WERI-Rb-1 (cell line): ENCODE data around the gene HLA-DQB1.
A peak's percentile ranks its signal among the peaks of the same experiment; 100 is the strongest.

Experiments used
- DNase-seq: peaks from one replicate; pipeline ENCODE4 v3.0.0-alpha.2; 2020
- H3K27ac ChIP-seq: fragments of 250-450 bp; sonication (Bioruptor Pico); 2 replicates; pipeline ENCODE4 v1.5.1; 2020; ENCODE audit warnings: mild to moderate bottlenecking, moderate library complexity
- H3K27me3 ChIP-seq: fragments of 250-450 bp; sonication (Bioruptor Pico); 2 replicates; pipeline ENCODE4 v1.5.1; 2021; ENCODE audit warnings: mild to moderate bottlenecking, low read depth, moderate library complexity; ENCODE audit not compliant: insufficient read depth, severe bottlenecking
- H3K36me3 ChIP-seq: fragments of 250-450 bp; sonication (Bioruptor Pico); 2 replicates; pipeline ENCODE4 v1.5.1; 2020; ENCODE audit warnings: mild to moderate bottlenecking, moderate library complexity
- H3K4me3 ChIP-seq: 2 replicates; pipeline ENCODE4 v1.5.1; 2011; ENCODE audit warnings: low read depth, mild to moderate bottlenecking, control low read depth, low read length
- H3K9me3 ChIP-seq: fragments of 250-450 bp; sonication (Bioruptor Pico); 2 replicates; pipeline ENCODE4 v1.5.1; 2021; ENCODE audit warnings: mild to moderate bottlenecking, moderate library complexity; ENCODE audit not compliant: severe bottlenecking
- CTCF ChIP-seq: IDR thresholded peaks from 2 replicates; pipeline ENCODE4 v1.5.1; 2011; ENCODE audit warnings: low read depth, mild to moderate bottlenecking, control low read depth, inconsistent platforms, low read length

Gene HLA-DQB1

GRCh38 chr6:32665661-32666060 lies 796 bp downstream of the HLA-DQB1 start:
- no peak for DNase-seq
- peaks cover 5% of the 10 kb centered on the region for H3K9me3 ChIP-seq
- no peak for TF ChIP-seq CTCF
- no peaks in the 10 kb centered on the region for H3K36me3 ChIP-seq
- H3K4me3 ChIP-seq = no peak overlapping the region
- no peak overlapping the region for H3K27ac ChIP-seq
- H3K27me3 ChIP-seq = peaks cover 69% of the 10 kb centered on the region

- Histone ChIP-seq H3K4me3 (no peak overlapping the region), H3K36me3 (no peaks in the 10 kb centered on the region), H3K27me3 (peaks cover 71% of the 10 kb centered on the region), H3K9me3 (peaks cover 5% of the 10 kb centered on the region), H3K27ac (no peak overlapping the region)
- peak; percentile 20 for DNase-seq
- TF ChIP-seq CTCF = no peak
These were observed 1.6 kb downstream of the HLA-DQB1 start for GRCh38 chr6:32664827-32665362.

GRCh38 chr6:32664354-32664753 lies 2.1 kb downstream of the HLA-DQB1 start:
- peaks cover 71% of the 10 kb centered on the region for H3K27me3 ChIP-seq
- no peak for TF ChIP-seq CTCF
- no peak for DNase-seq
- peaks cover 5% of the 10 kb centered on the region for H3K9me3 ChIP-seq
- H3K4me3 ChIP-seq = no peak overlapping the region
- H3K27ac ChIP-seq = no peak overlapping the region
- no peaks in the 10 kb centered on the region for H3K36me3 ChIP-seq

- H3K27ac ChIP-seq = no peak overlapping the region
- no peaks in the 10 kb centered on the region for H3K36me3 ChIP-seq
- H3K4me3 ChIP-seq = no peak overlapping the region
- H3K9me3 ChIP-seq = peaks cover 5% of the 10 kb centered on the region
- no peak for DNase-seq
- no peak for TF ChIP-seq CTCF
- peaks cover 65% of the 10 kb centered on the region for H3K27me3 ChIP-seq
These were observed 3.6 kb downstream of the HLA-DQB1 start for GRCh38 chr6:32662836-32663235.

GRCh38 chr6:32662099-32662498 lies 4.4 kb downstream of the HLA-DQB1 start:
- no peaks in the 10 kb centered on the region for H3K36me3 ChIP-seq
- DNase-seq = no peak
- no peak overlapping the region for H3K4me3 ChIP-seq
- peaks cover 5% of the 10 kb centered on the region for H3K9me3 ChIP-seq
- no peak for TF ChIP-seq CTCF
- H3K27me3 ChIP-seq = peaks cover 58% of the 10 kb centered on the region
- H3K27ac ChIP-seq = no peak overlapping the region
